HUES6 (cell line): ENCODE data around the gene CCDC40.

Experiments used
- H3K27ac ChIP-seq: 2 replicates; pipeline ENCODE4 v1.7.0; 2013; ENCODE audit warnings: low read depth, mild to moderate bottlenecking, low read length, inconsistent platforms
- H3K27me3 ChIP-seq: 2 replicates; pipeline ENCODE4 v1.6.1; 2013; ENCODE audit warnings: low read length; ENCODE audit not compliant: control insufficient read depth, insufficient read depth
- H3K36me3 ChIP-seq: 2 replicates; pipeline ENCODE4 v1.6.1; 2013; ENCODE audit warnings: low read length; ENCODE audit not compliant: control insufficient read depth, insufficient read depth
- H3K4me1 ChIP-seq: 2 replicates; pipeline ENCODE4 v1.6.1; 2013; ENCODE audit warnings: low read length; ENCODE audit not compliant: control insufficient read depth, insufficient read depth
- H3K4me3 ChIP-seq: 2 replicates; pipeline ENCODE4 v1.5.1; 2013; ENCODE audit warnings: low read depth, low read length
- H3K9ac ChIP-seq: one replicate; pipeline ENCODE4 v1.6.1; 2013; ENCODE audit warnings: mild to moderate bottlenecking, low read length
- H3K9me3 ChIP-seq: 2 replicates; pipeline ENCODE4 v1.6.1; 2013; ENCODE audit warnings: low read depth, low read length; ENCODE audit not compliant: control insufficient read depth, insufficient read depth

Gene CCDC40

GRCh38 chr17:80106176-80106575, 69.7 kb downstream of the CCDC40 start:
- Histone ChIP-seq H3K4me3 (no peak overlapping the region), H3K27me3 (no peaks in the 10 kb centered on the region), H3K9me3 (no peaks in the 10 kb centered on the region), H3K9ac (no peak overlapping the region), H3K36me3 (peaks cover 19% of the 10 kb centered on the region), H3K4me1 (peaks cover 12% of the 10 kb centered on the region), H3K27ac (no peak overlapping the region)

GRCh38 chr17:80106751-80107150, 70.3 kb downstream of the CCDC40 start:
- Histone ChIP-seq H3K27me3 (no peaks in the 10 kb centered on the region), H3K36me3 (peaks cover 19% of the 10 kb centered on the region), H3K4me1 (peaks cover 12% of the 10 kb centered on the region), H3K9ac (no peak overlapping the region), H3K27ac (no peak overlapping the region), H3K4me3 (no peak overlapping the region), H3K9me3 (no peaks in the 10 kb centered on the region)

- H3K27ac ChIP-seq = no peak overlapping the region
- H3K36me3 ChIP-seq = peaks cover 19% of the 10 kb centered on the region
- H3K9ac ChIP-seq = no peak overlapping the region
- peaks cover 5% of the 10 kb centered on the region for H3K4me1 ChIP-seq
- H3K9me3 ChIP-seq = no peaks in the 10 kb centered on the region
- no peak overlapping the region for H3K4me3 ChIP-seq
- no peaks in the 10 kb centered on the region for H3K27me3 ChIP-seq
Observed at GRCh38 chr17:80107231-80108021, 71.0 kb downstream of the CCDC40 start.

- Histone ChIP-seq H3K4me3 (no peak overlapping the region), H3K4me1 (peaks cover 8% of the 10 kb centered on the region), H3K9ac (no peak overlapping the region), H3K27ac (no peak overlapping the region), H3K9me3 (no peaks in the 10 kb centered on the region), H3K36me3 (peaks cover 22% of the 10 kb centered on the region), H3K27me3 (no peaks in the 10 kb centered on the region)
Observed at GRCh38 chr17:80108036-80108971, 71.9 kb downstream of the CCDC40 start.

GRCh38 chr17:80109066-80109660, 72.7 kb downstream of the CCDC40 start:
- H3K36me3 ChIP-seq = peaks cover 25% of the 10 kb centered on the region
- no peak overlapping the region for H3K9ac ChIP-seq
- no peak overlapping the region for H3K27ac ChIP-seq
- H3K27me3 ChIP-seq = no peaks in the 10 kb centered on the region
- H3K9me3 ChIP-seq = no peaks in the 10 kb centered on the region
- H3K4me1 ChIP-seq = peaks cover 10% of the 10 kb centered on the region
- H3K4me3 ChIP-seq = no peak overlapping the region

GRCh38 chr17:80109713-80110446, 73.4 kb downstream of the CCDC40 start:
- H3K36me3 ChIP-seq = peaks cover 25% of the 10 kb centered on the region
- no peak overlapping the region for H3K27ac ChIP-seq
- H3K4me1 ChIP-seq = peaks cover 10% of the 10 kb centered on the region
- no peaks in the 10 kb centered on the region for H3K9me3 ChIP-seq
- no peak overlapping the region for H3K4me3 ChIP-seq
- no peak overlapping the region for H3K9ac ChIP-seq
- H3K27me3 ChIP-seq = no peaks in the 10 kb centered on the region

GRCh38 chr17:80110447-80110812, 74.0 kb downstream of the CCDC40 start:
- no peak overlapping the region for H3K9ac ChIP-seq
- H3K36me3 ChIP-seq = peaks cover 25% of the 10 kb centered on the region
- H3K9me3 ChIP-seq = no peaks in the 10 kb centered on the region
- H3K4me3 ChIP-seq = no peak overlapping the region
- no peaks in the 10 kb centered on the region for H3K27me3 ChIP-seq
- H3K27ac ChIP-seq = no peak overlapping the region
- peaks cover 10% of the 10 kb centered on the region for H3K4me1 ChIP-seq

- peaks cover 24% of the 10 kb centered on the region for H3K36me3 ChIP-seq
- no peaks in the 10 kb centered on the region for H3K27me3 ChIP-seq
- no peaks in the 10 kb centered on the region for H3K9me3 ChIP-seq
- H3K4me1 ChIP-seq = peaks cover 10% of the 10 kb centered on the region
- no peak overlapping the region for H3K9ac ChIP-seq
- no peak overlapping the region for H3K27ac ChIP-seq
- H3K4me3 ChIP-seq = no peak overlapping the region
Observed at GRCh38 chr17:80110927-80111701, 74.7 kb downstream of the CCDC40 start.

- 0 out of 2 replicates have a peak overlapping the region, but pooled peaks have one; percentile 53 for H3K27ac ChIP-seq
- H3K9me3 ChIP-seq = no peaks in the 10 kb centered on the region
- H3K36me3 ChIP-seq = peaks cover 25% of the 10 kb centered on the region
- no peaks in the 10 kb centered on the region for H3K27me3 ChIP-seq
- no peak overlapping the region for H3K4me3 ChIP-seq
- peaks cover 10% of the 10 kb centered on the region for H3K4me1 ChIP-seq
- H3K9ac ChIP-seq = no peak overlapping the region
Observed at GRCh38 chr17:80111702-80112470, 75.4 kb downstream of the CCDC40 start.
